Large intestine (tissue), 3 donors: Measurements from ENCODE around the gene CAMTA1. TPM values are rescaled to one million over a fixed set of nuclear protein-coding genes. Genes with fewer than 3 reads are reported as not detected.

ENCODE experiments used
- DNase-seq, 2 donors: peaks; one replicate each; pipeline versions ENCODE4 v3.0.0 to v3.0.0-alpha.2; 2013
- H3K27ac ChIP-seq: one replicate; pipeline ENCODE4 v1.5.1; 2013; ENCODE audit warnings: low read length
- H3K27me3 ChIP-seq: 2 replicates; pipeline ENCODE4 v1.6.1; 2013; ENCODE audit warnings: low read length; ENCODE audit not compliant: control insufficient read depth, insufficient read depth
- H3K36me3 ChIP-seq: 2 replicates; pipeline ENCODE4 v1.6.1; 2013; ENCODE audit warnings: low read length; ENCODE audit not compliant: control insufficient read depth, insufficient read depth
- H3K4me1 ChIP-seq: one replicate; pipeline ENCODE4 v1.6.1; 2013; ENCODE audit warnings: low read length; ENCODE audit not compliant: control insufficient read depth, insufficient read depth
- H3K4me3 ChIP-seq: one replicate; pipeline ENCODE4 v1.5.1; 2013; ENCODE audit warnings: low read length
- H3K9me3 ChIP-seq: one replicate; pipeline ENCODE4 v1.6.1; 2013; ENCODE audit warnings: mild to moderate bottlenecking, low read depth, low read length, moderate library complexity; ENCODE audit not compliant: control insufficient read depth
- WGBS: methylation state at CpG from one replicate; pipeline ENCODE4 v1.1.5; 2013; ENCODE audit warnings: low lambda C conversion rate; ENCODE audit not compliant: insufficient coverage; 5-methylcytosine and 5-hydroxymethylcytosine counted together
- polyA plus RNA-seq: library from polyadenylated mRNA; unstranded; fragments of 120-200 nt; gene quantifications from one replicate; pipeline ENCODE4 v1.2.1, GENCODE V29; 2013

CAMTA1 gene
- polyA plus RNA-seq, 1 donor, result 67.9 TPM

- peaks cover 18% of the 10 kb centered on the region for H3K4me1 ChIP-seq
- H3K27ac ChIP-seq, result no peak overlapping the region
- H3K36me3 ChIP-seq, result no peaks in the 10 kb centered on the region
- no peak overlapping the region for H3K4me3 ChIP-seq
- H3K9me3 ChIP-seq, result no peaks in the 10 kb centered on the region
- 90% methylated on average over 2 of the region's 4 CpGs for WGBS
- no peak for DNase-seq
- H3K27me3 ChIP-seq, result peaks cover 2% of the 10 kb centered on the region
Observed at GRCh38 chr1:7674972-7675371, 889.7 kb downstream of the CAMTA1 start.

- WGBS, result no CpG with 5 or more reads among the region's 19 CpGs
- no peaks in the 10 kb centered on the region for H3K27me3 ChIP-seq
- no peak overlapping the region for H3K27ac ChIP-seq
- no peak overlapping the region for H3K4me3 ChIP-seq
- no peaks in the 10 kb centered on the region for H3K36me3 ChIP-seq
- peaks cover 17% of the 10 kb centered on the region for H3K4me1 ChIP-seq
- no peaks in the 10 kb centered on the region for H3K9me3 ChIP-seq
- no peak for DNase-seq
Observed at GRCh38 chr1:7675431-7676273, 890.4 kb downstream of the CAMTA1 start.

- Histone ChIP-seq H3K4me3 (no peak overlapping the region), H3K27me3 (no peaks in the 10 kb centered on the region), H3K36me3 (no peaks in the 10 kb centered on the region), H3K9me3 (no peaks in the 10 kb centered on the region), H3K27ac (no peak overlapping the region), H3K4me1 (peaks cover 21% of the 10 kb centered on the region)
- DNase-seq, result no peak
- WGBS, result no CpG with 5 or more reads among the region's 15 CpGs
Observed at GRCh38 chr1:7676274-7676945, 891.2 kb downstream of the CAMTA1 start.

- H3K9me3 ChIP-seq, result no peaks in the 10 kb centered on the region
- no CpG with 5 or more reads among the region's 7 CpGs for WGBS
- no peak overlapping the region for H3K27ac ChIP-seq
- no peak for DNase-seq
- H3K27me3 ChIP-seq, result no peaks in the 10 kb centered on the region
- H3K4me3 ChIP-seq, result no peak overlapping the region
- H3K36me3 ChIP-seq, result no peaks in the 10 kb centered on the region
- peaks cover 21% of the 10 kb centered on the region for H3K4me1 ChIP-seq
Observed at GRCh38 chr1:7677111-7677510, 891.9 kb downstream of the CAMTA1 start.

GRCh38 chr1:7677815-7678214 is 892.6 kb downstream of the CAMTA1 start:
- Histone ChIP-seq H3K4me1 (peaks cover 21% of the 10 kb centered on the region), H3K9me3 (no peaks in the 10 kb centered on the region), H3K4me3 (no peak overlapping the region), H3K36me3 (no peaks in the 10 kb centered on the region), H3K27ac (no peak overlapping the region), H3K27me3 (no peaks in the 10 kb centered on the region)
- DNase-seq, result no peak
- no CpG with 5 or more reads among the region's 10 CpGs for WGBS

GRCh38 chr1:7678491-7679158 is 893.4 kb downstream of the CAMTA1 start:
- peak overlapping the region; percentile 52 for H3K27ac ChIP-seq
- no peaks in the 10 kb centered on the region for H3K27me3 ChIP-seq
- DNase-seq, result peak; percentile 56 to 82
- H3K36me3 ChIP-seq, result no peaks in the 10 kb centered on the region
- no peaks in the 10 kb centered on the region for H3K9me3 ChIP-seq
- peaks cover 21% of the 10 kb centered on the region for H3K4me1 ChIP-seq
- no peak overlapping the region for H3K4me3 ChIP-seq
- WGBS, result no CpG with 5 or more reads among the region's 9 CpGs

- Histone ChIP-seq H3K4me3 (peak overlapping the region; percentile 49), H3K27ac (peak overlapping the region; percentile 52), H3K36me3 (no peaks in the 10 kb centered on the region), H3K27me3 (no peaks in the 10 kb centered on the region), H3K9me3 (no peaks in the 10 kb centered on the region), H3K4me1 (peaks cover 21% of the 10 kb centered on the region)
- peak in 1 of 2 donors; percentile 54 for DNase-seq
- no CpG with 5 or more reads among the region's 17 CpGs for WGBS
Observed at GRCh38 chr1:7679159-7679872, 894.1 kb downstream of the CAMTA1 start.

GRCh38 chr1:7679873-7680206 is 894.6 kb downstream of the CAMTA1 start:
- DNase-seq, result no peak
- Histone ChIP-seq H3K9me3 (no peaks in the 10 kb centered on the region), H3K4me1 (peaks cover 21% of the 10 kb centered on the region), H3K4me3 (peak overlapping the region; percentile 49), H3K27me3 (no peaks in the 10 kb centered on the region), H3K36me3 (no peaks in the 10 kb centered on the region), H3K27ac (peak overlapping the region; percentile 52)
- no CpG with 5 or more reads among the region's 14 CpGs for WGBS

GRCh38 chr1:7680207-7680954 is 895.1 kb downstream of the CAMTA1 start:
- WGBS, result no CpG with 5 or more reads among the region's 89 CpGs
- no peaks in the 10 kb centered on the region for H3K9me3 ChIP-seq
- H3K4me1 ChIP-seq, result peaks cover 21% of the 10 kb centered on the region
- peak overlapping the region; percentile 66 for H3K27ac ChIP-seq
- no peaks in the 10 kb centered on the region for H3K36me3 ChIP-seq
- H3K4me3 ChIP-seq, result peak overlapping the region; percentile 49
- peak; percentile 50 to 85 for DNase-seq
- H3K27me3 ChIP-seq, result no peaks in the 10 kb centered on the region
